ENCODE results near the gene NUCKS1. TPM values are rescaled to one million over a fixed set of nuclear protein-coding genes. Genes with fewer than 3 reads are reported as not detected.
"Not testable (repeated sequence)": the region's sequence is repeated elsewhere in the genome, so short reads cannot be mapped to it uniquely, and the experiment has no call there.

NUCKS1 gene
- total RNA-seq, 4 donors from 2014 or later = 122 to 237 (median 177) TPM

GRCh38 chr1:205735218-205735617 is 14.8 kb downstream of the NUCKS1 start:
- peaks cover 4 to 7% of the 10 kb centered on the region in 2 donors for H3K4me1 ChIP-seq
- H3K27me3 ChIP-seq = no peaks in the 10 kb centered on the region
- H3K4me3 ChIP-seq (replicated peaks in 1 of 3) = no peak overlapping the region
- H3K27ac ChIP-seq = no peak overlapping the region
- H3K36me3 ChIP-seq = peaks cover 0 to 1% of the 10 kb centered on the region in 2 donors
- intact Hi-C loops (cut with DNase I) = no loop called here
- WGBS, 2 donors = 81 to 85% methylated on average over 1 of the region's 1 CpG
- TF ChIP-seq CTCF (IDR thresholded peaks at IDR 0.05) = no peak
- H3K9me3 ChIP-seq = no peaks in the 10 kb centered on the region
- no peak for DNase-seq

- intact Hi-C loops (cut with DNase I) = no loop called here
- H3K4me1 ChIP-seq = peaks cover 0 to 7% of the 10 kb centered on the region in 2 donors
- TF ChIP-seq POLR2A (IDR thresholded peaks at IDR 0.05) (no peak), CTCF (IDR thresholded peaks at IDR 0.05) (no peak)
- no peaks in the 10 kb centered on the region for H3K27me3 ChIP-seq
- H3K27ac ChIP-seq = no peak overlapping the region
- 76 to 81% methylated on average over 2 of the region's 2 CpGs for WGBS, 2 donors
- H3K9me3 ChIP-seq = no peaks in the 10 kb centered on the region
- no peak for DNase-seq
- H3K4me3 ChIP-seq (replicated peaks in 1 of 3) = no peak overlapping the region
- H3K36me3 ChIP-seq = peaks cover 0 to 4% of the 10 kb centered on the region in 2 donors
Observed at GRCh38 chr1:205733438-205734175, 16.4 kb downstream of the NUCKS1 start.

GRCh38 chr1:205729945-205730610 is 19.9 kb downstream of the NUCKS1 start:
- TF ChIP-seq POLR2A (IDR thresholded peaks at IDR 0.05) (no peak), CTCF (IDR thresholded peaks at IDR 0.05) (no peak)
- H3K9me3 ChIP-seq = no peaks in the 10 kb centered on the region

GRCh38 chr1:205726619-205727125 is 23.3 kb downstream of the NUCKS1 start:
- no peak overlapping the region for H3K27ac ChIP-seq
- no peaks in the 10 kb centered on the region for H3K4me1 ChIP-seq
- no peaks in the 10 kb centered on the region for H3K9me3 ChIP-seq
- no peaks in the 10 kb centered on the region for H3K27me3 ChIP-seq
- 84 to 87% methylated on average over 4 of the region's 4 CpGs for WGBS, 2 donors
- no peak overlapping the region for H3K4me3 ChIP-seq (replicated peaks in 1 of 3)
- TF ChIP-seq POLR2A (IDR thresholded peaks at IDR 0.05) = no peak
- TF ChIP-seq CTCF (IDR thresholded peaks at IDR 0.05) = no peak
- H3K36me3 ChIP-seq = peaks cover 17 to 20% of the 10 kb centered on the region in 2 donors
- intact Hi-C loops (cut with DNase I) = no loop called here
- DNase-seq = no peak

More at GRCh38 chr1:205729945-205730610, 19.9 kb downstream of the NUCKS1 start:
- H3K27me3 ChIP-seq = no peaks in the 10 kb centered on the region
- H3K36me3 ChIP-seq = peaks cover 9 to 13% of the 10 kb centered on the region in 2 donors
- 93 to 95% methylated on average over 9 of the region's 9 CpGs for WGBS, 2 donors
- no peak overlapping the region for H3K4me3 ChIP-seq (replicated peaks in 1 of 3)
- H3K4me1 ChIP-seq = peaks cover 0 to 7% of the 10 kb centered on the region in 2 donors
- H3K27ac ChIP-seq = no peak overlapping the region
- no peak for DNase-seq
- intact Hi-C loops (cut with DNase I) = no loop called here

GRCh38 chr1:205725514-205725913 is 24.5 kb downstream of the NUCKS1 start:
- H3K27me3 ChIP-seq = no peaks in the 10 kb centered on the region
- no peaks in the 10 kb centered on the region for H3K4me1 ChIP-seq
- H3K27ac ChIP-seq = no peak overlapping the region
- 41 to 71% methylated on average over 1 of the region's 1 CpG for WGBS, 2 donors
- TF ChIP-seq POLR2A (IDR thresholded peaks at IDR 0.05) = no peak
- no peak for TF ChIP-seq CTCF (IDR thresholded peaks at IDR 0.05)
- DNase-seq = no peak
- peaks cover 27 to 29% of the 10 kb centered on the region in 2 donors for H3K36me3 ChIP-seq
- intact Hi-C loops (cut with DNase I) = no loop called here
- no peaks in the 10 kb centered on the region for H3K9me3 ChIP-seq
- no peak overlapping the region for H3K4me3 ChIP-seq (replicated peaks in 1 of 3)

- H3K36me3 ChIP-seq = peaks cover 54 to 61% of the 10 kb centered on the region in 2 donors
- H3K4me3 ChIP-seq (replicated peaks in 1 of 3); H3K27ac ChIP-seq; H3K27me3 ChIP-seq; H3K9me3 ChIP-seq; intact Hi-C loops (cut with DNase I); DNase-seq; H3K4me1 ChIP-seq: not testable (repeated sequence)
- 95 to 100% methylated on average over 2 of the region's 2 CpGs for WGBS, 2 donors
Observed at GRCh38 chr1:205720740-205721139, 29.2 kb downstream of the NUCKS1 start.

Data from thyroid gland (tissue), 4 donors.